G401 (cell line): Measurements from ENCODE around the gene PNLDC1. TPM values are rescaled to one million over a fixed set of nuclear protein-coding genes. Genes with fewer than 3 reads are reported as not detected.
"Not testable (repeated sequence)": the region's sequence is repeated elsewhere in the genome, so short reads cannot be mapped to it uniquely, and the experiment has no call there.

Experiments used
- DNase-seq: peaks from one replicate; pipeline ENCODE4 v3.0.0-alpha.2; 2015; ENCODE audit warnings: low spot score
- in situ Hi-C: cut with HindIII; loops from 2 replicates; pipeline ENCODE4 v1.10.0; 2016; ENCODE audit warnings: low sequenced_read_pairs, mixed read lengths
- total RNA-seq: library from RNA; depleted of rRNA; stranded (reverse); fragments of >200 nt; shearing (Covaris generic); gene quantifications from 2 replicates; pipeline ENCODE4 v1.2.3, GENCODE V29; 2014

PNLDC1 gene
- total RNA-seq, 1 experiment from 2014 or later = not detected

GRCh38 chr6:159816775-159817174, 16.7 kb downstream of the PNLDC1 start:
- in situ Hi-C loops, DNase-seq: not testable (repeated sequence)

DNA sequence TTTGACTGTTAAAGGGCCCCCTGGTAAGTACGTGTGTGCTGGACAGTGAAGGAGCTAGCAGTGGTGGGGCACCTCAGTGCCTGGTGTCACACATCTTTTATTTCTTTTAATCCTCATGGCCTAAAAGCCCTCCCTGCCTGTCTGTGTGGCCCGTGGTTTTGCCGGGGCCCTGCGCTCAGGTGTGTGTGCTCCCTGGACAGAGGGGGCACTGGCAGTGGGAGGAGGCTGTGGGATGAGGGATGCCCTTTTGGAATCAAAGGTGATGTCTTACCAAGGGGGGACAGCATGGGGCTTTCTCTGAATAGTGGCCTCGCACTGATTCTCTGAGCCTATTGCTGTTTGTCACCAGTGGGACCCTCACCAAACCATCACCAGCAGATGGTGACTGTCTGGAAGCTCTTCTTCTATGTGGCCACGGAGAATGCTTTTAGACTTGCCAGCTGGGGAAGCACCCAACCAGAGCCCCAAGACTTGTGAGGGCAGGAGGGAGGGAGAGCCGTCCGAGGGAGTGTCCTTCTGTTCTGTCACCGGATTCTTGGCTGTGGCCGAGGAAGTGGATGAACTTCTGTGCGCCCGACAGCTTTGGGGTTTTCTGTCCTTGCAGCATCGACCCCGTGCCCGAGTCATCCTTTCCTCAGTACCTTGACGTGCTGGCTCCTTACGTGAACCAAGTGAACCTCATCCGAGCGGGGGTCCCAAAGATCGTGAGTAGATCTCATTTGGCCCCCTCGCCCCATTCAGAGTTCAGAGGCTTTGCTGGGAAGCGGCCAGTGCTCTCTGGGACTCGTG, 18.1 kb downstream of the PNLDC1 start:
- DNase-seq = no peak
- in situ Hi-C loops = no loop called here

DNA sequence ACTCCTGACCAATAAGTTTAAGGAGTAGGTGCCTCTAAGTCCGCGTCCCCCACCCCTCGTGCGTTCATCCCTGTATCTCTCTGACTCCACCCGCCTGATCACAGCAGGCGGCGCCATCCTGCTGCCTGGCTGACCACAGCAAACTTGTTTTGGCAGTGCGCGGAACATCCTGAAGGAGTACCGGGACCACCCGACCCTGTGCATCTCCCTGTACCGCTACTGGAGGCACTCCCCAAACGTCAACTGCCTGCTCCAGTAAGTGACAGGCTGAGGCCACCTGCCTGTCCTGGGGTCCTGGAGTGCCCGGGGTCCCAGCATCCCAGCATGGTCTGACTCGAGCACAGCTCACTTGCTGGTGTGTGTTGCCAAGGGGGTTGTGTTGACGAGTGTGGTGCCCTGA, 19.0 kb downstream of the PNLDC1 start:
- no peak for DNase-seq
- in situ Hi-C loops = no loop called here

- in situ Hi-C loops = no loop called here
- DNase-seq = no peak
These were observed 20.0 kb downstream of the PNLDC1 start for GRCh38 chr6:159819932-159820640.

GRCh38 chr6:159821122-159821521, 21.0 kb downstream of the PNLDC1 start:
- DNase-seq = no peak
- in situ Hi-C loops = no loop called here

DNA sequence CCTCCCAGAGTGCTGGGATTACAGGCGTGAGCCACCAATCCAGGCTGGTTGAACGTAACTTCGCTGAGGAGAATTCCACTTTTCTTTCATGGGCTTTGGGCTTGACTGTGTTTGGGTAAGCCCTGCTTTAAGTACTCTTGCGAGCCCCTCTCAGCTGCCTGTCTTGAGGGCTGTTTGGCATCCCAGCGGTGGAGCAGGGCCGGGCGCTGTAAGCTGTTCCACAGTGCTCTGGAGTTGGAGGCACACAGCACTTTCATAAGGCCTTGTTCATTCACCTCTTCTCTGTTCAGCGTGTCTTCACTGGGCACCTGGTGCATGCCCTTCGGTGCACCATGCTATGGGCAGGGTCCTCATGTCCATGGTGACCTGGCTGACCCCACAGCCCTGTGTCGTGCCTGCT, 21.6 kb downstream of the PNLDC1 start:
- in situ Hi-C loops = no loop called here
- no peak for DNase-seq

DNA sequence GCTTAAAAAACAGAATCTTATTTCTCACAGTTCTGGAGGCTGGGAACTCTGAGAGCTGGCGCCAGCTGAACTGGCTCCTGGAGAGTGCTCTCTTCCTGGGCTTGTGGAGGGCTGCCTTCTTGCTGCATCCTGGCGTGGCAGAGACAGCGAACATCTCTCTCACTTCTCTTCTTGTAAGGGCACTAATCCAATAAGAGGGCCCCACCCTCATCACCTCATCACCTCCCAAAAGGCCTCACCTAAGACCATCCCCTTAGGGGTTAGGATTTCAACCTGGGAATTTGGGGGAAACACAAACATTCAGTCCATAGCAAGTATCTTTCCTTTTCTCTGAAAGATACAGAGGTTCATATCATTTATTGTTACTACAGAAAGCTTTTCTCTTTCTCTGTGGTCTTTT, 23.9 kb downstream of the PNLDC1 start:
- in situ Hi-C loops = no loop called here

GRCh38 chr6:159824690-159825089, 24.6 kb downstream of the PNLDC1 start:
- DNase-seq, in situ Hi-C loops: not testable (repeated sequence)

More for the DNA sequence above, 23.9 kb downstream of the PNLDC1 start:
- DNase-seq = no peak

GRCh38 chr6:159826004-159826403, 25.9 kb downstream of the PNLDC1 start:
- no peak for DNase-seq
- in situ Hi-C loops = no loop called here

GRCh38 chr6:159826968-159827647, 27.0 kb downstream of the PNLDC1 start:
- DNase-seq = peak; percentile 49
- in situ Hi-C loops = no loop called here

- in situ Hi-C loops = no loop called here
- DNase-seq = no peak
These were observed 28.0 kb downstream of the PNLDC1 start for GRCh38 chr6:159828074-159828473.

- no peak for DNase-seq
- in situ Hi-C loops = no loop called here
These were observed 29.4 kb downstream of the PNLDC1 start for GRCh38 chr6:159829526-159829925.

DNA sequence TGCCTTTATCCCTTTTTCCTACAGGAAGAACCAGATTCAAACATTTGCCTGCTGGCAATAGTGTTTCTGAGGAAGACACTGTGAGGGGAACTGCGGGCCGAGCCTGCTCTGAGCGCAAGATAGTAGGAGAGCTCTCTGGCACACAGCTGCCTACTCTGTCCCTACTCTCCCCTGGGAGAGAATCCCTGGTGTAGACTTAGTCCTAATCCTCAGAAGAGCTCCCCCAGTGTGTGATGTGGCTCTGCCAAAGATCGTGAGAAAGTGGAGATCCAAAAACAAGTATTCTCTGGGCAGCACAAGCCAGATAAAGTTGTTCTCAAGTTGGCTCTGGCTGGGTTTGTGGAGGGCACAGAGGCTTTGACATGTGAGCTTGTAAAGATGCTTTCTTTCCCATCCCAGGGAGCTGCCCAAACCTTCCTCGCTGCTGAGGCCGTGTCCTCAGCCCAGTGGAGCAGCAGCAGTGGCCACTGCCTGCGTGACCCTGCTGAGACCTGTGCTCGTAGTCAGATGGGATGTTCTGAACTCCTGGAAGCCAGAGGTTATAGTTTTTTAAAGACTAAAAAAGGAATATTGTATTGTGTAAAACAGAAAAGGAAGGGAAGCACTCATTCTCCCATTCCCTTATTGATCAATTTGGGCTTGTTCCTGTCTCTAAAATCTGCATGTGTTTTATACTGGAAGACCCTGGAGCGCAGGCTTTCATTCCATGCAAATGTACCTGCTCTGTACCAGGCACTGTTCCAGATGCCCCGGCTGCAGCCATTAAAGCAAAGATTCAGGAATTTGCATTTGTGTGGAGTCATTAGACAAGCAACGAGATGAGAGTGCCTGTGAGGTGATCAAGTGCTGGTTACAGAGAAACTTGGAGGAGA, 30.7 kb downstream of the PNLDC1 start:
- no peak for DNase-seq
- in situ Hi-C loops = no loop called here

- in situ Hi-C loops = no loop called here
These were observed 31.2 kb downstream of the PNLDC1 start for GRCh38 chr6:159831373-159831679.

GRCh38 chr6:159832946-159833345, 32.9 kb downstream of the PNLDC1 start:
- in situ Hi-C loops = no loop called here
- DNase-seq = no peak

More at GRCh38 chr6:159831373-159831679, 31.2 kb downstream of the PNLDC1 start:
- no peak for DNase-seq

GRCh38 chr6:159833556-159833955, 33.5 kb downstream of the PNLDC1 start:
- DNase-seq = no peak
- in situ Hi-C loops = no loop called here

DNA sequence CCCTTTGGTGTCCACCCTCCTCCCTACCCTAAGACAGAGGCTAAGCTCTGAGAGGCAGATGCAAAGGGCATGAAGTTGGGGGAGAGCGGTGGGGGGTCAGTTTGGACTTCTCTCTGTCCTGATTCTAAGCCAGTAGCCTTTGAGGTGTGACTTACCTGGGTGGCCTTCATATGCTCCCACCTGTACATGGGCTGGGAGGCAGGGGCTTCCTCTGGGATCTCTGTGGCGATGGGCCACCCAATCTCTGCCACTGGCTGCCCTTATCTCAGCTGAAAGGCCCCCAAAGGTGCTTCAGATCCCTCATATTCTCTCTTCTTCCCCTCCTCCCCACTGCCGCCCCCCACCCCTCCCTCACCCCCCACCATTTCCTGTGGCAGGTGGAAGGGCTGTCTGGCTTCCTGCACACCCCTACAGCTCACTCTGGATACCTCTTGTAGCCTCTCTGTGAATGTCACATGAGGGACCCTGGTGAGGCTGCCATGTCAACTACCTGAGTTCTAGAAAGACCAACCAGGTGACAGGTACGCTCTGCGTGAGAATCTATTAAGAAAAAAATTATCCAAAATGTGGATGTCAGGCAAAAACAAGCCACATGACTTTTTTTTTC, 34.0 kb downstream of the PNLDC1 start:
- DNase-seq = no peak
- in situ Hi-C loops = no loop called here

DNA sequence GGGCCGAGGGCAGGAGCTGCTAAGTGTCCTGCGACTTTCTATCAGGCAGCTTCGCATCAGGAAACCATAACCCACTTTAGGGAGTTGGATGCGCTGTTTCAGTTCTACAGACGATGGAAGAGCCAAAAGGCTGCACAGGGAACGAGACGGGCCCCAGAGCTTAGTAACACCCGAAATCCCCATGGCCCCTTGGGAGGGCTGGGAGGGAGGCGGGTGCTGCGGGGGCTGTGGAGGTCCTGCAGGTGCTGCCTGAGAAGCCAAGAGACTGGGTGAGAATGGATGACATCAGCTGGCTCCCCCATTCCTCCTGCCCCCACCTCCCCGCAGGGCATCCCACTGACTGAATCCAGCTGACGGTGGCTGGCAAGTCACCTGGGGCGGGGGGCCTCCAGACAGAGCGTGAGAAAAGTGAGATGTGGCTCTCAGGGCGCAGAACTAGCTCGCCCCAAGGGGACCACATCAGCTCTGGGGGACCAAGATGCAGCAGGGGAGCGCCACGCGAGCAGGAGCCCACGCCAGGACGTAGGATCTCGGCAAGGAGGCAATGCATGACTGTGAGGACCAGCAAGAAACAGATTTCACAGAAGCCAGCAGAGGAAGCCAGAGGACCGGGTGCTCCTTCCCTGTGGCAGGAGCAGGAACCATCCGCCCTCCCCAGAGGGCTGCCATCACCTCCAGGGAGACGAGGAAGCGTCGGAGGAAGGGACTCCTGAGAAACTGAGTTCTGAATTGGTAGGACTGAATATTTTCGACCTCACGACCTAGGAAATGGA, 36.8 kb downstream of the PNLDC1 start:
- no peak for DNase-seq
- in situ Hi-C loops = no loop called here
